Measurements from ENCODE around the gene PPP1R13L.
A peak's percentile ranks its signal among the peaks of the same experiment; 100 is the strongest.

The PPP1R13L gene

GRCh38 chr19:45440259-45440638 lies 35.4 kb upstream of the PPP1R13L start:
- TF ChIP-seq, protein P1, sequence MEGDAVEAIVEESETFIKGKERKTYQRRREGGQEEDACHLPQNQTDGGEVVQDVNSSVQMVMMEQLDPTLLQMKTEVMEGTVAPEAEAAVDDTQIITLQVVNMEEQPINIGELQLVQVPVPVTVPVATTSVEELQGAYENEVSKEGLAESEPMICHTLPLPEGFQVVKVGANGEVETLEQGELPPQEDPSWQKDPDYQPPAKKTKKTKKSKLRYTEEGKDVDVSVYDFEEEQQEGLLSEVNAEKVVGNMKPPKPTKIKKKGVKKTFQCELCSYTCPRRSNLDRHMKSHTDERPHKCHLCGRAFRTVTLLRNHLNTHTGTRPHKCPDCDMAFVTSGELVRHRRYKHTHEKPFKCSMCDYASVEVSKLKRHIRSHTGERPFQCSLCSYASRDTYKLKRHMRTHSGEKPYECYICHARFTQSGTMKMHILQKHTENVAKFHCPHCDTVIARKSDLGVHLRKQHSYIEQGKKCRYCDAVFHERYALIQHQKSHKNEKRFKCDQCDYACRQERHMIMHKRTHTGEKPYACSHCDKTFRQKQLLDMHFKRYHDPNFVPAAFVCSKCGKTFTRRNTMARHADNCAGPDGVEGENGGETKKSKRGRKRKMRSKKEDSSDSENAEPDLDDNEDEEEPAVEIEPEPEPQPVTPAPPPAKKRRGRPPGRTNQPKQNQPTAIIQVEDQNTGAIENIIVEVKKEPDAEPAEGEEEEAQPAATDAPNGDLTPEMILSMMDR (IDR thresholded peaks at IDR 0.05; ENCODE audit: low read length): no peak
- no peak for TF ChIP-seq EZH2 (IDR thresholded peaks at IDR 0.05; ENCODE audit: borderline replicate concordance, low read length)
- Histone ChIP-seq H4K20me1 (ENCODE audit: insufficient read depth, low read length) (no peaks in the 10 kb centered on the region), H3K9me3 (ENCODE audit: low read length) (0 out of 2 replicates have a peak, but pooled peaks cover 3% of the 10 kb centered on the region), H3K27me3 (ENCODE audit: insufficient read depth, low read length) (no peaks in the 10 kb centered on the region), H3K27ac (ENCODE audit: low read depth, low read length, poor library complexity, severe bottlenecking) (peak overlapping the region; percentile 5), H3F3A (ENCODE audit: insufficient read depth, low read length) (no peaks in the 10 kb centered on the region), H2AFZ (ENCODE audit: low read length) (no peak overlapping the region), H3K4me1 (ENCODE audit: insufficient read depth, low read length, severe bottlenecking) (peaks cover 26% of the 10 kb centered on the region), H3K36me3 (ENCODE audit: insufficient read depth, low read length) (no peaks in the 10 kb centered on the region), H3K9me2 (ENCODE audit: low read depth, low read length) (no peaks in the 10 kb centered on the region), H3K9ac (ENCODE audit: low read length) (peak overlapping the region; percentile 75), H3K4me2 (ENCODE audit: low read length) (peak overlapping the region; percentile 61), H3K4me3 (ENCODE audit: low read depth, low read length, poor library complexity, severe bottlenecking) (peak overlapping the region; percentile 75), H3K79me2 (ENCODE audit: insufficient read depth, low read length) (no peaks in the 10 kb centered on the region)

- H4K20me1 ChIP-seq (ENCODE audit: insufficient read depth, low read length): no peaks in the 10 kb centered on the region
- 0 out of 2 replicates have a peak overlapping the region, but pooled peaks have one; percentile 66 for H2AFZ ChIP-seq (ENCODE audit: low read length)
- TF ChIP-seq EZH2 (IDR thresholded peaks at IDR 0.05; ENCODE audit: borderline replicate concordance, low read length): no peak
- TF ChIP-seq, protein P1 (IDR thresholded peaks at IDR 0.05; ENCODE audit: low read length): peak; percentile 96
- H3K4me1 ChIP-seq (ENCODE audit: insufficient read depth, low read length, severe bottlenecking): peaks cover 23% of the 10 kb centered on the region
- H3K9me3 ChIP-seq (ENCODE audit: low read length): 0 out of 2 replicates have a peak, but pooled peaks cover 3% of the 10 kb centered on the region
- peak overlapping the region; percentile 75 for H3K9ac ChIP-seq (ENCODE audit: low read length)
- H3K9me2 ChIP-seq (ENCODE audit: low read depth, low read length): no peaks in the 10 kb centered on the region
- H3K4me2 ChIP-seq (ENCODE audit: low read length): peak overlapping the region; percentile 61
- no peaks in the 10 kb centered on the region for H3K27me3 ChIP-seq (ENCODE audit: insufficient read depth, low read length)
- no peaks in the 10 kb centered on the region for H3F3A ChIP-seq (ENCODE audit: insufficient read depth, low read length)
- H3K27ac ChIP-seq (ENCODE audit: low read depth, low read length, poor library complexity, severe bottlenecking): peak overlapping the region; percentile 5
- no peaks in the 10 kb centered on the region for H3K36me3 ChIP-seq (ENCODE audit: insufficient read depth, low read length)
- peak overlapping the region; percentile 75 for H3K4me3 ChIP-seq (ENCODE audit: low read depth, low read length, poor library complexity, severe bottlenecking)
- no peaks in the 10 kb centered on the region for H3K79me2 ChIP-seq (ENCODE audit: insufficient read depth, low read length)
Observed at GRCh38 chr19:45439569-45440258, 34.8 kb upstream of the PPP1R13L start.

- Histone ChIP-seq H2AFZ (ENCODE audit: low read length) (no peak overlapping the region), H3K4me2 (ENCODE audit: low read length) (peak overlapping the region; percentile 61), H3K9ac (ENCODE audit: low read length) (peak overlapping the region; percentile 75)
Observed at GRCh38 chr19:45439190-45439568, 34.3 kb upstream of the PPP1R13L start.

More at GRCh38 chr19:45439190-45439568, 34.3 kb upstream of the PPP1R13L start:
- Histone ChIP-seq H3K9me2 (ENCODE audit: low read depth, low read length) (no peaks in the 10 kb centered on the region), H3K27ac (ENCODE audit: low read depth, low read length, poor library complexity, severe bottlenecking) (no peak overlapping the region), H3K79me2 (ENCODE audit: insufficient read depth, low read length) (no peaks in the 10 kb centered on the region), H3K27me3 (ENCODE audit: insufficient read depth, low read length) (no peaks in the 10 kb centered on the region), H3F3A (ENCODE audit: insufficient read depth, low read length) (no peaks in the 10 kb centered on the region), H3K36me3 (ENCODE audit: insufficient read depth, low read length) (no peaks in the 10 kb centered on the region), H3K9me3 (ENCODE audit: low read length) (0 out of 2 replicates have a peak, but pooled peaks cover 3% of the 10 kb centered on the region), H3K4me3 (ENCODE audit: low read depth, low read length, poor library complexity, severe bottlenecking) (peak overlapping the region; percentile 75), H4K20me1 (ENCODE audit: insufficient read depth, low read length) (no peaks in the 10 kb centered on the region), H3K4me1 (ENCODE audit: insufficient read depth, low read length, severe bottlenecking) (peaks cover 18% of the 10 kb centered on the region)
- no peak for TF ChIP-seq EZH2 (IDR thresholded peaks at IDR 0.05; ENCODE audit: borderline replicate concordance, low read length)
- TF ChIP-seq, protein P1 (IDR thresholded peaks at IDR 0.05; ENCODE audit: low read length): no peak
